PC-9 (cell line): ENCODE data around the gene FNDC3B. TPM values are rescaled to one million over a fixed set of nuclear protein-coding genes. Genes with fewer than 3 reads are reported as not detected.

Experiments used
- BruUV-seq: library from RNA; stranded (reverse); fragments of 400-500 nt; replicated peaks from 2 replicates; lab custom pipeline; 2021; lab: Mats Ljungman, UMichigan
- CTCF ChIA-PET: fragments of 300-600 bp; sonication (Branson Sonifier 250); formaldehyde crosslinking; loops from one replicate; lab custom pipeline; 2022; ENCODE audit warnings: antibody characterized with exemption; lab: Charles Lee
- POLR2A ChIA-PET: fragments of 300-600 bp; sonication (Branson Sonifier 250); formaldehyde crosslinking; loops from one replicate; lab custom pipeline; 2022; ENCODE audit warnings: antibody characterized with exemption; ENCODE audit not compliant: unreplicated experiment; lab: Charles Lee
- DNase-seq, 2 experiments: peaks; one replicate each; pipeline versions ENCODE4 v3.0.0 to v3.0.0-alpha.2; 2015 to 2022; ENCODE audit warnings: mixed read lengths in 1 of 2
- H2AFZ ChIP-seq: fragments of 200-600 bp; sonication (generic); 2 replicates; pipeline ENCODE4 v1.8.1; 2017; ENCODE audit warnings: antibody characterized with exemption
- H3F3A ChIP-seq: fragments of 200-600 bp; sonication (generic); 2 replicates; pipeline ENCODE4 v1.8.1; 2017; ENCODE audit warnings: antibody characterized with exemption, mild to moderate bottlenecking, low read depth; ENCODE audit not compliant: insufficient read depth
- H3K27ac ChIP-seq: fragments of 200-600 bp; sonication (generic); 2 replicates; pipeline ENCODE4 v1.6.1; 2016; ENCODE audit warnings: mixed run types
- H3K27me3 ChIP-seq: fragments of 200-600 bp; sonication (generic); 2 replicates; pipeline ENCODE4 v1.6.1; 2016; ENCODE audit warnings: low read depth, mixed run types; ENCODE audit not compliant: insufficient read depth
- H3K36me3 ChIP-seq: fragments of 200-600 bp; sonication (generic); 2 replicates; pipeline ENCODE4 v1.6.1; 2016; ENCODE audit warnings: low read depth, mixed run types
- H3K4me1 ChIP-seq: fragments of 200-600 bp; sonication (generic); replicated peaks from 2 replicates; pipeline ENCODE4 v1.6.1; 2016; ENCODE audit warnings: mixed run types; ENCODE audit not compliant: insufficient read depth
- H3K4me2 ChIP-seq: fragments of 200-600 bp; sonication (generic); 2 replicates; pipeline ENCODE4 v1.6.1; 2017; ENCODE audit warnings: mixed run types
- H3K4me3 ChIP-seq: fragments of 200-600 bp; sonication (generic); 2 replicates; pipeline ENCODE4 v1.6.1; 2016; ENCODE audit warnings: mixed run types
- H3K79me2 ChIP-seq: fragments of 200-600 bp; sonication (generic); 2 replicates; pipeline ENCODE4 v1.6.1; 2017; ENCODE audit warnings: low read depth, mixed run types
- H3K9me2 ChIP-seq: fragments of 200-600 bp; sonication (generic); 2 replicates; pipeline ENCODE4 v1.8.1; 2017; ENCODE audit warnings: mild to moderate bottlenecking; ENCODE audit not compliant: insufficient read depth
- H3K9me3 ChIP-seq: fragments of 200-600 bp; sonication (generic); 2 replicates; pipeline ENCODE4 v1.8.1; 2016; ENCODE audit warnings: low read depth; ENCODE audit not compliant: insufficient read depth
- H4K20me1 ChIP-seq: fragments of 200-600 bp; sonication (generic); 2 replicates; pipeline ENCODE4 v1.8.1; 2017; ENCODE audit not compliant: insufficient read depth
- EZH2 ChIP-seq: fragments of 200-600 bp; sonication (generic); IDR thresholded peaks from 2 replicates; pipeline ENCODE4 v1.8.0; 2017; ENCODE audit warnings: antibody characterized with exemption, low read depth
- intact Hi-C: fragments of 100-400 bp; cut with micrococcal nuclease; formaldehyde crosslinking; loops from one replicate; pipeline ENCODE4 v1.10.0; 2022; ENCODE audit not compliant: unreplicated experiment
- total RNA-seq: library from RNA; stranded (reverse); gene quantifications from 2 replicates; pipeline ENCODE4 v1.2.3, GENCODE V29; 2021
- TF ChIP-seq, protein P1 (sequence below): fragments of 200-600 bp; sonication (generic); conservative IDR thresholded peaks from 2 replicates; pipeline ENCODE4 v1.6.1; 2017; ENCODE audit warnings: mixed run types, antibody characterized with exemption, mild to moderate bottlenecking, moderate library complexity

FNDC3B gene
- total RNA-seq, 1 experiment from 2014 or later, result 106 TPM

DNA sequence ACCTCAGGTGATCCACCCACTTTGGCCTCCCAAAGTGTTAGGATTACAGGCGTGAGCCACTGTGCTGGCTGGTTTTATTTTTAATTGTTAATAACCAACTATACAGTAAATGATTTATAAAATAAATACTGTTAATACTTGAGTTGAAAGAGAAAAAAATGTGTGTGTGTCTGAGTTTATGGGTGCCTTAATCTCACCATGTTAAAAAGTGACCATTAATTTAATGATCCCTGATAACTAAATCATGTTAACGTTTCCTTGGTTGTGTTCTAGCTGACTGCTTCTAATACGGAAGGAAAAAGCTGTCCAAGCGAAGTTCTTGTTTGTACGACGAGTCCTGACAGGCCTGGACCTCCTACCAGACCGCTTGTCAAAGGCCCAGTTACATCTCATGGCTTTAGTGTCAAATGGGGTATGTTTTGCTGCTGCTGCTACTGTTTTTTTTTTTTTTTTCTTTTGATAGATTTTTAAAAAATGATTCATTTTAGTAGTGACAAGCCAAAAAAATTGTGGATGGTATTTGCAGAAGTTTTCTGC lies 295.4 kb downstream of the FNDC3B start:
- intact Hi-C loops, result loop anchor here (5.0 kb wide), 2 partner anchors 292 to 418 kb away; partner anchors contain the start of gene ECT2
- peaks cover 75% of the 10 kb centered on the region for H3K36me3 ChIP-seq
- no peak overlapping the region for H2AFZ ChIP-seq
- no peaks in the 10 kb centered on the region for H3K9me2 ChIP-seq
- H3F3A ChIP-seq, result peaks cover 82% of the 10 kb centered on the region
- H3K4me3 ChIP-seq, result no peak overlapping the region
- H3K4me2 ChIP-seq, result no peak overlapping the region
- H3K79me2 ChIP-seq, result peaks cover 32% of the 10 kb centered on the region
- ChIA-PET CTCF (no interaction called here), POLR2A (interaction anchor here (0.7 kb wide), 1 partner anchor 399 kb away, joined by 5 read pairs; no protein-coding TSS in a partner anchor)
- H4K20me1 ChIP-seq, result peaks cover 26% of the 10 kb centered on the region; the same call in 1 of the 2 replicates
- DNase-seq, result peak in 1 of 2 experiments; percentile 19
- H3K27me3 ChIP-seq, result no peaks in the 10 kb centered on the region
- H3K27ac ChIP-seq, result no peak overlapping the region
- no TSS peak for BruUV-seq
- 0 out of 2 replicates have a peak, but pooled peaks cover 7% of the 10 kb centered on the region for H3K4me1 ChIP-seq
- TF ChIP-seq EZH2, result no peak
- TF ChIP-seq, protein P1, sequence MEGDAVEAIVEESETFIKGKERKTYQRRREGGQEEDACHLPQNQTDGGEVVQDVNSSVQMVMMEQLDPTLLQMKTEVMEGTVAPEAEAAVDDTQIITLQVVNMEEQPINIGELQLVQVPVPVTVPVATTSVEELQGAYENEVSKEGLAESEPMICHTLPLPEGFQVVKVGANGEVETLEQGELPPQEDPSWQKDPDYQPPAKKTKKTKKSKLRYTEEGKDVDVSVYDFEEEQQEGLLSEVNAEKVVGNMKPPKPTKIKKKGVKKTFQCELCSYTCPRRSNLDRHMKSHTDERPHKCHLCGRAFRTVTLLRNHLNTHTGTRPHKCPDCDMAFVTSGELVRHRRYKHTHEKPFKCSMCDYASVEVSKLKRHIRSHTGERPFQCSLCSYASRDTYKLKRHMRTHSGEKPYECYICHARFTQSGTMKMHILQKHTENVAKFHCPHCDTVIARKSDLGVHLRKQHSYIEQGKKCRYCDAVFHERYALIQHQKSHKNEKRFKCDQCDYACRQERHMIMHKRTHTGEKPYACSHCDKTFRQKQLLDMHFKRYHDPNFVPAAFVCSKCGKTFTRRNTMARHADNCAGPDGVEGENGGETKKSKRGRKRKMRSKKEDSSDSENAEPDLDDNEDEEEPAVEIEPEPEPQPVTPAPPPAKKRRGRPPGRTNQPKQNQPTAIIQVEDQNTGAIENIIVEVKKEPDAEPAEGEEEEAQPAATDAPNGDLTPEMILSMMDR, result no peak
- no peaks in the 10 kb centered on the region for H3K9me3 ChIP-seq

GRCh38 chr3:172339892-172340291 lies 300.5 kb downstream of the FNDC3B start:
- POLR2A ChIA-PET, result interaction anchor here (0.5 kb wide), 1 partner anchor 310 kb away, joined by 6 read pairs; no protein-coding TSS in a partner anchor
- peaks cover 82% of the 10 kb centered on the region for H3K36me3 ChIP-seq

DNA sequence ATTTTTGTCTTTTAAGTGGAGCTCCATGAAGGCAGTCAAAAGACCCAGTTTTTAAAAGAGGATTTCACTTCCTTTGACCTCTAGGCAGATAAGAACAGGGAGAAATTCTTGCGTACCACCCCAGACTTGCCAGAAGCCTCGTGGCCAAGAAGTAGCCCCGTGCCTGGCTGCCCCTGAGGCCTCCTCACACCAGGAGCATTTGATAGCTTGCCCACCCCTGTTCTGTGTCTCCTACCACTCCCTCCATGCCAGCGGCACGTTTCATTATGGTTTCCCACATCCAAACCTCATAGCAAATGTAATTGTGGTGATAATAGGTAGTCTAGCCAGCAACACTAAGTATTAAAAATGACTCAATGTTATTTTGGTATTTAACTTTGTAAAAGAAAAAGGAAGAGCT lies 301.2 kb downstream of the FNDC3B start:
- Histone ChIP-seq H3K27me3 (no peaks in the 10 kb centered on the region), H3K27ac (peak overlapping the region; percentile 9; the same call in 1 of the 2 replicates), H3K4me2 (no peak overlapping the region), H3F3A (peaks cover 74% of the 10 kb centered on the region), H3K9me3 (no peaks in the 10 kb centered on the region), H3K4me1 (no peaks in the 10 kb centered on the region), H3K36me3 (peaks cover 83% of the 10 kb centered on the region), H3K4me3 (no peak overlapping the region), H4K20me1 (peaks cover 19% of the 10 kb centered on the region), H3K79me2 (peaks cover 42% of the 10 kb centered on the region), H3K9me2 (no peaks in the 10 kb centered on the region), H2AFZ (no peak overlapping the region)
- intact Hi-C loops, result loop anchor here (2.0 to 10.0 kb wide), 4 partner anchors 257 to 1286 kb away; no protein-coding TSS in a partner anchor
- peak in 1 of 2 experiments; percentile 26 for DNase-seq
- TF ChIP-seq EZH2, result no peak
- TF ChIP-seq, protein P1, result no peak
- ChIA-PET POLR2A (interaction anchor here (0.5 to 0.6 kb wide), 2 partner anchors 311 to 410 kb away, joined by 6 read pairs; partner anchors contain the start of gene ECT2), CTCF (interaction anchor here (0.6 to 2.0 kb wide), 4 partner anchors 8 to 354 kb away, joined by 3 to 11 read pairs (median 4); no protein-coding TSS in a partner anchor)
- BruUV-seq, result no TSS peak

More at GRCh38 chr3:172339892-172340291, 300.5 kb downstream of the FNDC3B start:
- Histone ChIP-seq H3K4me3 (no peak overlapping the region), H3K79me2 (peaks cover 40% of the 10 kb centered on the region), H4K20me1 (peaks cover 19% of the 10 kb centered on the region), H3K27ac (0 out of 2 replicates have a peak overlapping the region, but pooled peaks have one; percentile 17), H3F3A (peaks cover 74% of the 10 kb centered on the region), H2AFZ (no peak overlapping the region), H3K27me3 (no peaks in the 10 kb centered on the region), H3K4me2 (no peak overlapping the region), H3K4me1 (no peaks in the 10 kb centered on the region), H3K9me3 (no peaks in the 10 kb centered on the region), H3K9me2 (no peaks in the 10 kb centered on the region)
- CTCF ChIA-PET, result interaction anchor here (0.7 kb wide), 1 partner anchor 353 kb away, joined by 3 read pairs; no protein-coding TSS in a partner anchor
- intact Hi-C loops, result loop anchor here (2.0 to 10.0 kb wide), 4 partner anchors 257 to 1285 kb away; no protein-coding TSS in a partner anchor
- no TSS peak for BruUV-seq
- DNase-seq, result peak in 1 of 2 experiments; percentile 23
- TF ChIP-seq, protein P1, result no peak
- TF ChIP-seq EZH2, result no peak
